HCT116 (cell line): ENCODE results near the gene PCSK2. TPM values are rescaled to one million over a fixed set of nuclear protein-coding genes. Genes with fewer than 3 reads are reported as not detected.

Source experiments
- ATAC-seq: fragments of 200-7000 bp; cut with Tn5 transposase; 2 replicates; pipeline ENCODE4 v1.9.1; 2020; ENCODE audit warnings: mild to moderate bottlenecking, moderate library complexity
- BruUV-seq: library from RNA; stranded (reverse); fragments of 400-500 nt; replicated peaks from 2 replicates; lab custom pipeline; 2021; lab: Mats Ljungman, UMichigan
- CTCF ChIA-PET: fragments of 300-600 bp; sonication (Branson Sonifier 250); formaldehyde crosslinking; loops from one replicate; lab custom pipeline; 2021; ENCODE audit warnings: antibody characterized with exemption; lab: Charles Lee
- POLR2A ChIA-PET: fragments of 300-600, 350-600 bp; sonication (Branson Sonifier 250); formaldehyde crosslinking; loops from one replicate; lab custom pipeline; 2021; ENCODE audit warnings: antibody characterized with exemption; lab: Charles Lee
- RAD21 ChIA-PET, 2 experiments: fragments of 300-600 bp; sonication (Branson Sonifier 250); formaldehyde crosslinking; loops; one replicate each; lab custom pipeline; 2023; ENCODE audit warnings: low total read pairs in 2 of 2; ENCODE audit not compliant: uncharacterized antibody in 2 of 2, unreplicated experiment in 2 of 2, low non-redundant PET in 1 of 2; lab: Charles Lee
- DNase-seq: peaks from one replicate; pipeline ENCODE4 v3.0.0-alpha.2; 2010; ENCODE audit warnings: low read depth, low spot score
- H2AFZ ChIP-seq: fragments of 200-600 bp; shearing (Covaris generic), sonication (generic); 2 replicates; pipeline ENCODE4 v1.6.1; 2017; ENCODE audit warnings: low read depth, mixed run types, mixed read lengths, antibody characterized with exemption, low read length; ENCODE audit not compliant: poor library complexity, severe bottlenecking
- H3K27ac ChIP-seq: 2 replicates; pipeline ENCODE4 v1.5.1; 2012; ENCODE audit warnings: low read depth, low read length
- H3K27me3 ChIP-seq: fragments of 200-600 bp; sonication (generic); 2 replicates; pipeline ENCODE4 v1.6.1; 2016; ENCODE audit warnings: mixed run types, low read length, mixed read lengths; ENCODE audit not compliant: insufficient read depth
- H3K36me3 ChIP-seq, 2 experiments: fragments of 200-500 bp in 1 of 2; fragments of 200-600 bp in 1 of 2; sonication (Bioruptor generic) in 1 of 2; sonication (generic) in 1 of 2; 2 replicates each; pipeline versions ENCODE4 v1.5.1 to v1.6.1; 2014 to 2016; ENCODE audit warnings: low read length in 2 of 2, inconsistent platforms in 1 of 2, mixed read lengths in 1 of 2, mixed run types in 1 of 2; ENCODE audit not compliant: insufficient read depth in 2 of 2, control insufficient read depth in 1 of 2
- H3K4me1 ChIP-seq, 2 experiments: fragments of 200-600 bp in 1 of 2; sonication (generic) in 1 of 2; 2 replicates each; pipeline versions ENCODE4 v1.5.1 to v1.6.1; 2012 to 2017; ENCODE audit warnings: low read length in 2 of 2, inconsistent platforms in 1 of 2, mild to moderate bottlenecking in 1 of 2, mixed read lengths in 1 of 2, mixed run types in 1 of 2, moderate library complexity in 1 of 2; ENCODE audit not compliant: insufficient read depth in 2 of 2, control insufficient read depth in 1 of 2
- H3K4me2 ChIP-seq: fragments of 200-600 bp; sonication (generic); 2 replicates; pipeline ENCODE4 v1.6.1; 2017; ENCODE audit warnings: mixed run types, low read length, mixed read lengths
- H3K4me3 ChIP-seq, 2 experiments: fragments of 200-600 bp in 1 of 2; sonication (generic) in 1 of 2; replicated peaks in 1 of 2; 2 replicates each; pipeline ENCODE4 v1.5.1; 2011 to 2016; ENCODE audit warnings: low read length in 2 of 2, control low read depth in 1 of 2, low read depth in 1 of 2, mild to moderate bottlenecking in 1 of 2, mixed read lengths in 1 of 2, mixed run types in 1 of 2
- H3K79me2 ChIP-seq: fragments of 200-600 bp; sonication (generic); 2 replicates; pipeline ENCODE4 v1.6.1; 2017; ENCODE audit warnings: mild to moderate bottlenecking, mixed run types, low read length, moderate library complexity, mixed read lengths; ENCODE audit not compliant: insufficient read depth
- H3K9ac ChIP-seq: fragments of 200-600 bp; sonication (generic); 2 replicates; pipeline ENCODE4 v1.6.1; 2016; ENCODE audit warnings: low read length, mixed read lengths
- H3K9me2 ChIP-seq: fragments of 200-600 bp; sonication (generic), shearing (Covaris generic); 2 replicates; pipeline ENCODE4 v1.6.1; 2017; ENCODE audit warnings: mixed run types, mild to moderate bottlenecking, moderate library complexity; ENCODE audit not compliant: insufficient read depth
- H3K9me3 ChIP-seq, 2 experiments: fragments of 200-500 bp in 1 of 2; fragments of 200-600 bp in 1 of 2; sonication (Bioruptor generic) in 1 of 2; sonication (generic) in 1 of 2; 2 replicates each; pipeline ENCODE4 v1.6.1; 2014 to 2017; ENCODE audit warnings: low read length in 2 of 2, mixed read lengths in 2 of 2, inconsistent platforms in 1 of 2, low read depth in 1 of 2, mild to moderate bottlenecking in 1 of 2, mixed run types in 1 of 2, moderate library complexity in 1 of 2; ENCODE audit not compliant: control insufficient read depth in 1 of 2, insufficient read depth in 1 of 2
- H4K20me1 ChIP-seq: fragments of 200-600 bp; sonication (generic), shearing (Covaris generic); 2 replicates; pipeline ENCODE4 v1.6.1; 2017; ENCODE audit warnings: mixed run types, mild to moderate bottlenecking, moderate library complexity; ENCODE audit not compliant: insufficient read depth
- CBX3 ChIP-seq: IDR thresholded peaks from 2 replicates; pipeline ENCODE4 v1.6.1; 2012; ENCODE audit warnings: low read depth
- CEBPB ChIP-seq: IDR thresholded peaks from 2 replicates; pipeline ENCODE4 v1.6.1; 2012; ENCODE audit warnings: low read depth
- EGR1 ChIP-seq: IDR thresholded peaks from 2 replicates; pipeline ENCODE4 v1.6.1; 2012; ENCODE audit warnings: low read depth
- ELF1 ChIP-seq: IDR thresholded peaks from 2 replicates; pipeline ENCODE4 v1.6.1; 2012; ENCODE audit warnings: low read depth, borderline replicate concordance
- EZH2 ChIP-seq: fragments of 200-600 bp; sonication (generic); IDR thresholded peaks from 2 replicates; pipeline ENCODE4 v1.6.1; 2017; ENCODE audit warnings: antibody characterized with exemption, mixed run types
- JUND ChIP-seq: IDR thresholded peaks from 2 replicates; pipeline ENCODE4 v1.6.1; 2012
- POLR2A ChIP-seq: IDR thresholded peaks from 2 replicates; pipeline ENCODE4 v1.7.0; 2011; ENCODE audit warnings: borderline replicate concordance; ENCODE audit not compliant: insufficient read depth, insufficient read length; ENCODE audit errors: extremely low read depth
- POLR2AphosphoS5 ChIP-seq: IDR thresholded peaks from 2 replicates; pipeline ENCODE4 v1.6.1; 2011; ENCODE audit warnings: mild to moderate bottlenecking, low read depth, low read length, moderate library complexity
- RAD21 ChIP-seq: IDR thresholded peaks from 2 replicates; pipeline ENCODE4 v1.6.1; 2012; ENCODE audit warnings: low read depth, mild to moderate bottlenecking
- SIN3A ChIP-seq: IDR thresholded peaks from 2 replicates; pipeline ENCODE4 v1.6.1; 2012; ENCODE audit warnings: low read depth
- YY1 ChIP-seq: IDR thresholded peaks from 2 replicates; pipeline ENCODE4 v1.6.1; 2011; ENCODE audit warnings: low read length, low read depth, moderate library complexity, mild to moderate bottlenecking; ENCODE audit not compliant: insufficient replicate concordance; ENCODE audit errors: extremely low read depth
- ZFX ChIP-seq: fragments of 450-650 bp; IDR thresholded peaks from 2 replicates; pipeline ENCODE4 v1.6.1; 2017
- intact Hi-C: fragments of 100-400 bp; cut with micrococcal nuclease; formaldehyde crosslinking; loops from 2 replicates; pipeline ENCODE4 v1.10.0; 2022
- total RNA-seq: library from RNA; stranded (reverse); gene quantifications from one replicate; pipeline ENCODE4 v1.2.1, GENCODE V29; 2021; ENCODE audit not compliant: unreplicated experiment
- TF ChIP-seq, protein P1 (sequence below), 3 experiments: fragments of 200-600 bp in 1 of 3; sonication (generic) in 1 of 3; IDR thresholded peaks in 2 of 3; conservative IDR thresholded peaks in 1 of 3; 2 replicates each; pipeline ENCODE4 v1.5.1; 2012 to 2017; ENCODE audit warnings: low read depth in 2 of 3, low read length in 2 of 3, antibody characterized with exemption in 1 of 3, borderline replicate concordance in 1 of 3, control low read depth in 1 of 3, mild to moderate bottlenecking in 1 of 3, mixed read lengths in 1 of 3, mixed run types in 1 of 3, moderate library complexity in 1 of 3; ENCODE audit not compliant: insufficient read depth in 1 of 3
- TF ChIP-seq, protein P2 (sequence below): IDR thresholded peaks from 2 replicates; pipeline ENCODE4 v1.6.1; 2012

PCSK2 gene
- total RNA-seq, 1 experiment from 2014 or later, result not detected

DNA sequence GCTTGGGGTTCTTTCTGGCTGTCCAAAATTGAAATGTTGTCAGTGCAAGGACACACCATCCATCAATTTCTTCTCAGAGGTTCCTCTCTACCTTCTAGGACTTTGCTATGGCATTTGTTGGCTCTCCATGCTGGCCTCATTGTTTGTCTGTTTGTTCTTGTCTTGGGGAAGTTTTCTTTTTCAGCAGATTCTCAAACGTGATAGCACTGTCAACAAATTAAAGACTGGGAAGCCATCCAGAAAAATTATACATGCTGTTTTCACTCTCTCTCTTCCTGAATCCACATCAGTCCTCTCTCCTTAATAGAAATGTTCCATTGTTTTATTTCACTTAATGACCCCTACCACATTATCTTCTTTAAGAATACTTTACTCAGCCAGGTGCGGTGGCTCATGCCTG is 130.4 kb downstream of the PCSK2 start:
- CTCF ChIA-PET, result no interaction called here
- H3K9me3 ChIP-seq, result no peaks in the 10 kb centered on the region
- no peak overlapping the region for H3K4me3 ChIP-seq
- H3K4me2 ChIP-seq, result no peak overlapping the region
- no peaks in the 10 kb centered on the region for H3K79me2 ChIP-seq
- H3K9ac ChIP-seq, result no peak overlapping the region
- no peak for TF ChIP-seq CEBPB
- TF ChIP-seq, protein P1, sequence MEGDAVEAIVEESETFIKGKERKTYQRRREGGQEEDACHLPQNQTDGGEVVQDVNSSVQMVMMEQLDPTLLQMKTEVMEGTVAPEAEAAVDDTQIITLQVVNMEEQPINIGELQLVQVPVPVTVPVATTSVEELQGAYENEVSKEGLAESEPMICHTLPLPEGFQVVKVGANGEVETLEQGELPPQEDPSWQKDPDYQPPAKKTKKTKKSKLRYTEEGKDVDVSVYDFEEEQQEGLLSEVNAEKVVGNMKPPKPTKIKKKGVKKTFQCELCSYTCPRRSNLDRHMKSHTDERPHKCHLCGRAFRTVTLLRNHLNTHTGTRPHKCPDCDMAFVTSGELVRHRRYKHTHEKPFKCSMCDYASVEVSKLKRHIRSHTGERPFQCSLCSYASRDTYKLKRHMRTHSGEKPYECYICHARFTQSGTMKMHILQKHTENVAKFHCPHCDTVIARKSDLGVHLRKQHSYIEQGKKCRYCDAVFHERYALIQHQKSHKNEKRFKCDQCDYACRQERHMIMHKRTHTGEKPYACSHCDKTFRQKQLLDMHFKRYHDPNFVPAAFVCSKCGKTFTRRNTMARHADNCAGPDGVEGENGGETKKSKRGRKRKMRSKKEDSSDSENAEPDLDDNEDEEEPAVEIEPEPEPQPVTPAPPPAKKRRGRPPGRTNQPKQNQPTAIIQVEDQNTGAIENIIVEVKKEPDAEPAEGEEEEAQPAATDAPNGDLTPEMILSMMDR (IDR thresholded peaks at IDR 0.05 in 2 of 3, conservative IDR thresholded peaks at IDR 0.05 in 1 of 3; ENCODE audit: borderline replicate concordance in 1 of 3, insufficient read depth in 1 of 3, low read depth in 2 of 3, low read length in 2 of 3), result no peak
- ATAC-seq (no peak), DNase-seq (no peak)
- no peaks in the 10 kb centered on the region; the same call in 1 of the 2 replicates for H3K9me2 ChIP-seq
- H3K27ac ChIP-seq, result no peak overlapping the region
- POLR2A ChIA-PET, result no interaction called here
- H3K36me3 ChIP-seq, result no peaks in the 10 kb centered on the region
- H3K4me1 ChIP-seq, result no peaks in the 10 kb centered on the region
- no peak overlapping the region for H2AFZ ChIP-seq
- RAD21 ChIA-PET, result no interaction called here
- no peaks in the 10 kb centered on the region; the same call in 1 of the 2 replicates for H3K27me3 ChIP-seq
- intact Hi-C loops, result no loop called here
- H4K20me1 ChIP-seq, result no peaks in the 10 kb centered on the region
- BruUV-seq, result no TSS peak

DNA sequence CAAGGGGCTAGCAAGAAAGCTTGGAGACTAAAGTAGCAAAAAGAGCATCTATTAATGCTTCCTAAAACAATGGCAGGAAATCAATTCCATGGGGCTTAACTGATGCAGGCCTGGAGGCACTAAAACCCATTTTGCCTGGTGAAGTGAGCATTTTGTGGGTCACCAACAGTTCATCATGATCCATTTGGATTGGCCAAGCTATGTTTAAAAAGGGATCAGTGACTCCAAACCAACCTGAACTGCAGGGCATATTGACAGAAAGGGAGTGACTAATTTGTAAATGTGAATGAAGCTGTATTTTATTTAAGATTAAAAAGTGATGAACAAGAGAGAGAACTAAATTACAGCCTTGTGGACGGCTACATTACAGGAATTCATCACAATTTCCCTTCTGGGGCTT is 132.0 kb downstream of the PCSK2 start:
- Histone ChIP-seq H3K27me3 (no peaks in the 10 kb centered on the region; the same call in 1 of the 2 replicates), H3K36me3 (no peaks in the 10 kb centered on the region), H3K4me2 (no peak overlapping the region), H3K4me3 (no peak overlapping the region), H3K27ac (no peak overlapping the region), H3K4me1 (no peaks in the 10 kb centered on the region), H3K79me2 (no peaks in the 10 kb centered on the region), H3K9me2 (no peaks in the 10 kb centered on the region), H3K9ac (no peak overlapping the region), H2AFZ (no peak overlapping the region), H3K9me3 (no peaks in the 10 kb centered on the region), H4K20me1 (no peaks in the 10 kb centered on the region)
- TF ChIP-seq, protein P2, sequence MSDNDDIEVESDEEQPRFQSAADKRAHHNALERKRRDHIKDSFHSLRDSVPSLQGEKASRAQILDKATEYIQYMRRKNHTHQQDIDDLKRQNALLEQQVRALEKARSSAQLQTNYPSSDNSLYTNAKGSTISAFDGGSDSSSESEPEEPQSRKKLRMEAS, result no peak
- no peak for TF ChIP-seq RAD21
- TF ChIP-seq SIN3A, result no peak
- TF ChIP-seq POLR2A, result no peak
- TF ChIP-seq EGR1, result no peak
- TF ChIP-seq ZFX, result no peak
- no peak for TF ChIP-seq CBX3
- TF ChIP-seq CEBPB, result no peak
- no peak for TF ChIP-seq ELF1
- TF ChIP-seq YY1, result no peak
- no peak for TF ChIP-seq JUND
- TF ChIP-seq EZH2, result no peak
- TF ChIP-seq POLR2AphosphoS5, result no peak
- RAD21 ChIA-PET, result no interaction called here
- CTCF ChIA-PET, result no interaction called here
- DNase-seq, result no peak
- no TSS peak for BruUV-seq
- ATAC-seq, result no peak
- intact Hi-C loops, result no loop called here
- POLR2A ChIA-PET, result no interaction called here
